NCI-H2196 (cell line): ENCODE results near the gene C12orf57.

ENCODE experiments used
- DNase-seq: peaks from one replicate; lab custom pipeline; 2025; ENCODE audit not compliant: unreplicated experiment; lab: John Stamatoyannopoulos, UW

The C12orf57 gene

GRCh38 chr12:6963016-6963731 is 19.4 kb downstream of the C12orf57 start:
- peak; percentile 62 for DNase-seq

- peak; percentile 15 for DNase-seq
Measured at GRCh38 chr12:6963791-6964413, 20.1 kb downstream of the C12orf57 start.

- no peak for DNase-seq
Measured at GRCh38 chr12:6964605-6965025, 20.8 kb downstream of the C12orf57 start.

GRCh38 chr12:6965026-6965661 is 21.3 kb downstream of the C12orf57 start:
- DNase-seq, result peak; percentile 69

- DNase-seq, result no peak
Measured at GRCh38 chr12:6965714-6966113, 21.9 kb downstream of the C12orf57 start.

- DNase-seq, result no peak
Measured at GRCh38 chr12:6966351-6966750, 22.5 kb downstream of the C12orf57 start.

- no peak for DNase-seq
Measured at GRCh38 chr12:6967651-6968100, 23.9 kb downstream of the C12orf57 start.

- no peak for DNase-seq
Measured at GRCh38 chr12:6968426-6968825, 24.6 kb downstream of the C12orf57 start.

- DNase-seq, result no peak
Measured at GRCh38 chr12:6970096-6970527, 26.3 kb downstream of the C12orf57 start.

GRCh38 chr12:6974180-6974579 is 30.4 kb downstream of the C12orf57 start:
- no peak for DNase-seq

GRCh38 chr12:6975297-6976032 is 31.6 kb downstream of the C12orf57 start:
- no peak for DNase-seq

GRCh38 chr12:6977653-6978052 is 33.8 kb downstream of the C12orf57 start:
- DNase-seq, result no peak

GRCh38 chr12:6978188-6978587 is 34.4 kb downstream of the C12orf57 start:
- no peak for DNase-seq

- peak; percentile 2 for DNase-seq
Measured at GRCh38 chr12:6978611-6979011, 34.8 kb downstream of the C12orf57 start.

- no peak for DNase-seq
Measured at GRCh38 chr12:6979021-6979420, 35.2 kb downstream of the C12orf57 start.

GRCh38 chr12:6979453-6979852 is 35.6 kb downstream of the C12orf57 start:
- no peak for DNase-seq

GRCh38 chr12:6980075-6980474 is 36.3 kb downstream of the C12orf57 start:
- DNase-seq, result no peak

GRCh38 chr12:6980740-6981139 is 36.9 kb downstream of the C12orf57 start:
- no peak for DNase-seq

- no peak for DNase-seq
Measured at GRCh38 chr12:6981152-6982052, 37.6 kb downstream of the C12orf57 start.

GRCh38 chr12:6982532-6982931 is 38.7 kb downstream of the C12orf57 start:
- no peak for DNase-seq
